ENCODE data around the gene SLC25A51.

The SLC25A51 gene

GRCh38 chr9:37936965-37937364, 33.0 kb upstream of the SLC25A51 start:
- no peaks in the 10 kb centered on the region for H3K36me3 ChIP-seq (ENCODE audit: control insufficient read depth, insufficient read depth, low read length)
- H3K4me3 ChIP-seq (ENCODE audit: low read depth, low read length) = no peak overlapping the region
- no peak overlapping the region for H3K9ac ChIP-seq (ENCODE audit: low read length)
- no peaks in the 10 kb centered on the region for H3K27me3 ChIP-seq (ENCODE audit: control insufficient read depth, insufficient read depth, low read length)
- no peak overlapping the region for H3K27ac ChIP-seq (ENCODE audit: low read depth, low read length)
- peaks cover 27% of the 10 kb centered on the region; the same call in 1 of the 2 replicates for H3K4me1 ChIP-seq (ENCODE audit: control insufficient read depth, insufficient read depth, low read length)
- H3K9me3 ChIP-seq (ENCODE audit: control insufficient read depth, insufficient read depth, low read depth, low read length) = no peaks in the 10 kb centered on the region

- H3K36me3 ChIP-seq (ENCODE audit: control insufficient read depth, insufficient read depth, low read length) = no peaks in the 10 kb centered on the region
- no peaks in the 10 kb centered on the region for H3K9me3 ChIP-seq (ENCODE audit: control insufficient read depth, insufficient read depth, low read depth, low read length)
- H3K27me3 ChIP-seq (ENCODE audit: control insufficient read depth, insufficient read depth, low read length) = no peaks in the 10 kb centered on the region
- H3K4me3 ChIP-seq (ENCODE audit: low read depth, low read length) = no peak overlapping the region
- H3K9ac ChIP-seq (ENCODE audit: low read length) = no peak overlapping the region
- H3K27ac ChIP-seq (ENCODE audit: low read depth, low read length) = no peak overlapping the region
- peaks cover 27% of the 10 kb centered on the region; the same call in 1 of the 2 replicates for H3K4me1 ChIP-seq (ENCODE audit: control insufficient read depth, insufficient read depth, low read length)
These were observed 32.4 kb upstream of the SLC25A51 start for GRCh38 chr9:37936376-37936775.

GRCh38 chr9:37935096-37935495, 31.2 kb upstream of the SLC25A51 start:
- no peaks in the 10 kb centered on the region for H3K9me3 ChIP-seq (ENCODE audit: control insufficient read depth, insufficient read depth, low read depth, low read length)
- H3K4me3 ChIP-seq (ENCODE audit: low read depth, low read length) = no peak overlapping the region
- peaks cover 27% of the 10 kb centered on the region; the same call in 1 of the 2 replicates for H3K4me1 ChIP-seq (ENCODE audit: control insufficient read depth, insufficient read depth, low read length)
- no peak overlapping the region for H3K27ac ChIP-seq (ENCODE audit: low read depth, low read length)
- H3K9ac ChIP-seq (ENCODE audit: low read length) = no peak overlapping the region
- no peaks in the 10 kb centered on the region for H3K36me3 ChIP-seq (ENCODE audit: control insufficient read depth, insufficient read depth, low read length)
- no peaks in the 10 kb centered on the region for H3K27me3 ChIP-seq (ENCODE audit: control insufficient read depth, insufficient read depth, low read length)

- H3K4me3 ChIP-seq (ENCODE audit: low read depth, low read length) = no peak overlapping the region
- H3K4me1 ChIP-seq (ENCODE audit: control insufficient read depth, insufficient read depth, low read length) = peaks cover 15% of the 10 kb centered on the region; the same call in 1 of the 2 replicates
- H3K36me3 ChIP-seq (ENCODE audit: control insufficient read depth, insufficient read depth, low read length) = no peaks in the 10 kb centered on the region; the same call in 1 of the 2 replicates
- no peaks in the 10 kb centered on the region for H3K9me3 ChIP-seq (ENCODE audit: control insufficient read depth, insufficient read depth, low read depth, low read length)
- no peak overlapping the region for H3K27ac ChIP-seq (ENCODE audit: low read depth, low read length)
- H3K27me3 ChIP-seq (ENCODE audit: control insufficient read depth, insufficient read depth, low read length) = no peaks in the 10 kb centered on the region
- H3K9ac ChIP-seq (ENCODE audit: low read length) = no peak overlapping the region
These were observed 27.7 kb upstream of the SLC25A51 start for GRCh38 chr9:37931592-37931991.

- H3K4me3 ChIP-seq (ENCODE audit: low read depth, low read length) = no peak overlapping the region
- no peak overlapping the region for H3K9ac ChIP-seq (ENCODE audit: low read length)
- no peak overlapping the region for H3K27ac ChIP-seq (ENCODE audit: low read depth, low read length)
- no peaks in the 10 kb centered on the region for H3K9me3 ChIP-seq (ENCODE audit: control insufficient read depth, insufficient read depth, low read depth, low read length)
- H3K36me3 ChIP-seq (ENCODE audit: control insufficient read depth, insufficient read depth, low read length) = no peaks in the 10 kb centered on the region; the same call in 1 of the 2 replicates
- H3K4me1 ChIP-seq (ENCODE audit: control insufficient read depth, insufficient read depth, low read length) = peaks cover 35% of the 10 kb centered on the region; the same call in 1 of the 2 replicates
- H3K27me3 ChIP-seq (ENCODE audit: control insufficient read depth, insufficient read depth, low read length) = no peaks in the 10 kb centered on the region
These were observed 25.5 kb upstream of the SLC25A51 start for GRCh38 chr9:37929441-37929895.

- Histone ChIP-seq H3K4me3 (ENCODE audit: low read depth, low read length) (no peak overlapping the region), H3K9me3 (ENCODE audit: control insufficient read depth, insufficient read depth, low read depth, low read length) (no peaks in the 10 kb centered on the region), H3K27ac (ENCODE audit: low read depth, low read length) (no peak overlapping the region), H3K4me1 (ENCODE audit: control insufficient read depth, insufficient read depth, low read length) (peaks cover 36% of the 10 kb centered on the region; the same call in 1 of the 2 replicates), H3K9ac (ENCODE audit: low read length) (no peak overlapping the region), H3K36me3 (ENCODE audit: control insufficient read depth, insufficient read depth, low read length) (no peaks in the 10 kb centered on the region; the same call in 1 of the 2 replicates), H3K27me3 (ENCODE audit: control insufficient read depth, insufficient read depth, low read length) (no peaks in the 10 kb centered on the region)
These were observed 24.9 kb upstream of the SLC25A51 start for GRCh38 chr9:37928552-37929430.

GRCh38 chr9:37927601-37928551, 23.9 kb upstream of the SLC25A51 start:
- Histone ChIP-seq H3K4me1 (ENCODE audit: control insufficient read depth, insufficient read depth, low read length) (peaks cover 45% of the 10 kb centered on the region; the same call in 1 of the 2 replicates), H3K27ac (ENCODE audit: low read depth, low read length) (no peak overlapping the region), H3K4me3 (ENCODE audit: low read depth, low read length) (no peak overlapping the region), H3K9me3 (ENCODE audit: control insufficient read depth, insufficient read depth, low read depth, low read length) (no peaks in the 10 kb centered on the region), H3K9ac (ENCODE audit: low read length) (no peak overlapping the region), H3K36me3 (ENCODE audit: control insufficient read depth, insufficient read depth, low read length) (no peaks in the 10 kb centered on the region; the same call in 1 of the 2 replicates), H3K27me3 (ENCODE audit: control insufficient read depth, insufficient read depth, low read length) (no peaks in the 10 kb centered on the region)

- Histone ChIP-seq H3K9me3 (ENCODE audit: control insufficient read depth, insufficient read depth, low read depth, low read length) (no peaks in the 10 kb centered on the region), H3K36me3 (ENCODE audit: control insufficient read depth, insufficient read depth, low read length) (no peaks in the 10 kb centered on the region; the same call in 1 of the 2 replicates), H3K27me3 (ENCODE audit: control insufficient read depth, insufficient read depth, low read length) (no peaks in the 10 kb centered on the region), H3K27ac (ENCODE audit: low read depth, low read length) (no peak overlapping the region), H3K4me3 (ENCODE audit: low read depth, low read length) (no peak overlapping the region), H3K4me1 (ENCODE audit: control insufficient read depth, insufficient read depth, low read length) (peaks cover 53% of the 10 kb centered on the region; the same call in 1 of the 2 replicates), H3K9ac (ENCODE audit: low read length) (no peak overlapping the region)
These were observed 23.2 kb upstream of the SLC25A51 start for GRCh38 chr9:37927132-37927531.

- Histone ChIP-seq H3K9ac (ENCODE audit: low read length) (no peak overlapping the region), H3K9me3 (ENCODE audit: control insufficient read depth, insufficient read depth, low read depth, low read length) (no peaks in the 10 kb centered on the region), H3K27me3 (ENCODE audit: control insufficient read depth, insufficient read depth, low read length) (no peaks in the 10 kb centered on the region), H3K4me3 (ENCODE audit: low read depth, low read length) (no peak overlapping the region), H3K36me3 (ENCODE audit: control insufficient read depth, insufficient read depth, low read length) (no peaks in the 10 kb centered on the region; the same call in 1 of the 2 replicates), H3K4me1 (ENCODE audit: control insufficient read depth, insufficient read depth, low read length) (peaks cover 57% of the 10 kb centered on the region; the same call in 1 of the 2 replicates), H3K27ac (ENCODE audit: low read depth, low read length) (no peak overlapping the region)
These were observed 22.8 kb upstream of the SLC25A51 start for GRCh38 chr9:37926737-37927118.

- no peaks in the 10 kb centered on the region for H3K9me3 ChIP-seq (ENCODE audit: control insufficient read depth, insufficient read depth, low read depth, low read length)
- no peak overlapping the region for H3K4me3 ChIP-seq (ENCODE audit: low read depth, low read length)
- no peaks in the 10 kb centered on the region; the same call in 1 of the 2 replicates for H3K36me3 ChIP-seq (ENCODE audit: control insufficient read depth, insufficient read depth, low read length)
- H3K9ac ChIP-seq (ENCODE audit: low read length) = no peak overlapping the region
- peaks cover 64% of the 10 kb centered on the region; the same call in 1 of the 2 replicates for H3K4me1 ChIP-seq (ENCODE audit: control insufficient read depth, insufficient read depth, low read length)
- H3K27ac ChIP-seq (ENCODE audit: low read depth, low read length) = no peak overlapping the region
- no peaks in the 10 kb centered on the region for H3K27me3 ChIP-seq (ENCODE audit: control insufficient read depth, insufficient read depth, low read length)
These were observed 22.1 kb upstream of the SLC25A51 start for GRCh38 chr9:37925786-37926736.

Data from HUES6 (cell line).